Coronary artery (tissue), 2 donors: ENCODE data around the gene LSM4.

ENCODE experiments used
- DNase-seq: peaks from one replicate; pipeline ENCODE4 v3.0.0-alpha.2; 2017; ENCODE audit warnings: low spot score
- H3K27ac ChIP-seq, 2 donors: fragments of 200-600 bp; sonication (generic); one replicate each; pipeline ENCODE4 v1.5.1; 2016 to 2019
- H3K4me3 ChIP-seq: fragments of 200-600 bp; sonication (generic); 2 replicates; pipeline ENCODE4 v1.5.1; 2016; ENCODE audit warnings: mild to moderate bottlenecking, moderate library complexity
- CTCF ChIP-seq: fragments of 200-600 bp; sonication (generic); IDR thresholded peaks from one replicate; pipeline ENCODE4 v1.5.1; 2019; ENCODE audit warnings: antibody characterized with exemption

The LSM4 gene

GRCh38 chr19:18340190-18340989, 17.5 kb upstream of the LSM4 start, which contains the start of gene PGPEP1:
Gene PGPEP1, plus strand, starts transcription at chr19:18340598. Its CDS starts 84 bp downstream, at chr19:18340682.
- Histone ChIP-seq H3K4me3 (peak within 1 kb of the TSS; percentile 86), H3K27ac (peak within 1 kb of the TSS; percentile 81 to 89)
- TF ChIP-seq CTCF, result no peak
- DNase-seq, result no peak

GRCh38 chr19:18339723-18340122, 16.8 kb upstream of the LSM4 start:
- H3K4me3 ChIP-seq, result peak overlapping the region; percentile 86
- H3K27ac ChIP-seq, result no peak overlapping the region
- DNase-seq, result no peak
- TF ChIP-seq CTCF, result no peak

- Histone ChIP-seq H3K27ac (no peak overlapping the region), H3K4me3 (no peak overlapping the region)
- TF ChIP-seq CTCF, result no peak
- no peak for DNase-seq
Measured at GRCh38 chr19:18338541-18338940, 15.7 kb upstream of the LSM4 start.

GRCh38 chr19:18336121-18336520, 13.2 kb upstream of the LSM4 start:
- DNase-seq, result no peak
- no peak overlapping the region for H3K4me3 ChIP-seq
- no peak overlapping the region for H3K27ac ChIP-seq
- TF ChIP-seq CTCF, result no peak

GRCh38 chr19:18333680-18334079, 10.8 kb upstream of the LSM4 start:
- Histone ChIP-seq H3K27ac (no peak overlapping the region), H3K4me3 (no peak overlapping the region)
- DNase-seq, result no peak
- TF ChIP-seq CTCF, result no peak

- TF ChIP-seq CTCF, result no peak
- no peak for DNase-seq
- no peak overlapping the region for H3K4me3 ChIP-seq
- no peak overlapping the region for H3K27ac ChIP-seq
Measured at GRCh38 chr19:18332917-18333530, 10.1 kb upstream of the LSM4 start.

GRCh38 chr19:18330868-18331267, 8.0 kb upstream of the LSM4 start:
- Histone ChIP-seq H3K27ac (no peak overlapping the region), H3K4me3 (no peak overlapping the region)
- TF ChIP-seq CTCF, result no peak
- no peak for DNase-seq
